HCT116 (cell line): Measurements from ENCODE around the gene ULBP2. TPM values are rescaled to one million over a fixed set of nuclear protein-coding genes. Genes with fewer than 3 reads are reported as not detected.
A peak's percentile ranks its signal among the peaks of the same experiment; 100 is the strongest.

Experiments
- ATAC-seq: fragments of 200-7000 bp; cut with Tn5 transposase; 2 replicates; pipeline ENCODE4 v1.9.1; 2020; ENCODE audit warnings: mild to moderate bottlenecking, moderate library complexity
- BruUV-seq: library from RNA; stranded (reverse); fragments of 400-500 nt; replicated peaks from 2 replicates; lab custom pipeline; 2021; lab: Mats Ljungman, UMichigan
- CTCF ChIA-PET: fragments of 300-600 bp; sonication (Branson Sonifier 250); formaldehyde crosslinking; loops from one replicate; lab custom pipeline; 2021; ENCODE audit warnings: antibody characterized with exemption; lab: Charles Lee
- POLR2A ChIA-PET: fragments of 300-600, 350-600 bp; sonication (Branson Sonifier 250); formaldehyde crosslinking; loops from one replicate; lab custom pipeline; 2021; ENCODE audit warnings: antibody characterized with exemption; lab: Charles Lee
- RAD21 ChIA-PET, 2 experiments: fragments of 300-600 bp; sonication (Branson Sonifier 250); formaldehyde crosslinking; loops; one replicate each; lab custom pipeline; 2023; ENCODE audit warnings: low total read pairs in 2 of 2; ENCODE audit not compliant: uncharacterized antibody in 2 of 2, unreplicated experiment in 2 of 2, low non-redundant PET in 1 of 2; lab: Charles Lee
- DNase-seq: peaks from one replicate; pipeline ENCODE4 v3.0.0-alpha.2; 2010; ENCODE audit warnings: low read depth, low spot score
- H2AFZ ChIP-seq: fragments of 200-600 bp; shearing (Covaris generic), sonication (generic); 2 replicates; pipeline ENCODE4 v1.6.1; 2017; ENCODE audit warnings: low read depth, mixed run types, mixed read lengths, antibody characterized with exemption, low read length; ENCODE audit not compliant: poor library complexity, severe bottlenecking
- H3K27ac ChIP-seq: 2 replicates; pipeline ENCODE4 v1.5.1; 2012; ENCODE audit warnings: low read depth, low read length
- H3K27me3 ChIP-seq: fragments of 200-600 bp; sonication (generic); 2 replicates; pipeline ENCODE4 v1.6.1; 2016; ENCODE audit warnings: mixed run types, low read length, mixed read lengths; ENCODE audit not compliant: insufficient read depth
- H3K36me3 ChIP-seq, 2 experiments: fragments of 200-500 bp in 1 of 2; fragments of 200-600 bp in 1 of 2; sonication (Bioruptor generic) in 1 of 2; sonication (generic) in 1 of 2; 2 replicates each; pipeline versions ENCODE4 v1.5.1 to v1.6.1; 2014 to 2016; ENCODE audit warnings: low read length in 2 of 2, inconsistent platforms in 1 of 2, mixed read lengths in 1 of 2, mixed run types in 1 of 2; ENCODE audit not compliant: insufficient read depth in 2 of 2, control insufficient read depth in 1 of 2
- H3K4me1 ChIP-seq, 2 experiments: fragments of 200-600 bp in 1 of 2; sonication (generic) in 1 of 2; 2 replicates each; pipeline versions ENCODE4 v1.5.1 to v1.6.1; 2012 to 2017; ENCODE audit warnings: low read length in 2 of 2, inconsistent platforms in 1 of 2, mild to moderate bottlenecking in 1 of 2, mixed read lengths in 1 of 2, mixed run types in 1 of 2, moderate library complexity in 1 of 2; ENCODE audit not compliant: insufficient read depth in 2 of 2, control insufficient read depth in 1 of 2
- H3K4me2 ChIP-seq: fragments of 200-600 bp; sonication (generic); 2 replicates; pipeline ENCODE4 v1.6.1; 2017; ENCODE audit warnings: mixed run types, low read length, mixed read lengths
- H3K4me3 ChIP-seq, 2 experiments: fragments of 200-600 bp in 1 of 2; sonication (generic) in 1 of 2; replicated peaks in 1 of 2; 2 replicates each; pipeline ENCODE4 v1.5.1; 2011 to 2016; ENCODE audit warnings: low read length in 2 of 2, control low read depth in 1 of 2, low read depth in 1 of 2, mild to moderate bottlenecking in 1 of 2, mixed read lengths in 1 of 2, mixed run types in 1 of 2
- H3K79me2 ChIP-seq: fragments of 200-600 bp; sonication (generic); 2 replicates; pipeline ENCODE4 v1.6.1; 2017; ENCODE audit warnings: mild to moderate bottlenecking, mixed run types, low read length, moderate library complexity, mixed read lengths; ENCODE audit not compliant: insufficient read depth
- H3K9ac ChIP-seq: fragments of 200-600 bp; sonication (generic); 2 replicates; pipeline ENCODE4 v1.6.1; 2016; ENCODE audit warnings: low read length, mixed read lengths
- H3K9me2 ChIP-seq: fragments of 200-600 bp; sonication (generic), shearing (Covaris generic); 2 replicates; pipeline ENCODE4 v1.6.1; 2017; ENCODE audit warnings: mixed run types, mild to moderate bottlenecking, moderate library complexity; ENCODE audit not compliant: insufficient read depth
- H3K9me3 ChIP-seq, 2 experiments: fragments of 200-500 bp in 1 of 2; fragments of 200-600 bp in 1 of 2; sonication (Bioruptor generic) in 1 of 2; sonication (generic) in 1 of 2; 2 replicates each; pipeline ENCODE4 v1.6.1; 2014 to 2017; ENCODE audit warnings: low read length in 2 of 2, mixed read lengths in 2 of 2, inconsistent platforms in 1 of 2, low read depth in 1 of 2, mild to moderate bottlenecking in 1 of 2, mixed run types in 1 of 2, moderate library complexity in 1 of 2; ENCODE audit not compliant: control insufficient read depth in 1 of 2, insufficient read depth in 1 of 2
- H4K20me1 ChIP-seq: fragments of 200-600 bp; sonication (generic), shearing (Covaris generic); 2 replicates; pipeline ENCODE4 v1.6.1; 2017; ENCODE audit warnings: mixed run types, mild to moderate bottlenecking, moderate library complexity; ENCODE audit not compliant: insufficient read depth
- ATF3 ChIP-seq: IDR thresholded peaks from 2 replicates; pipeline ENCODE4 v1.6.1; 2012
- CBX3 ChIP-seq: IDR thresholded peaks from 2 replicates; pipeline ENCODE4 v1.6.1; 2012; ENCODE audit warnings: low read depth
- CEBPB ChIP-seq: IDR thresholded peaks from 2 replicates; pipeline ENCODE4 v1.6.1; 2012; ENCODE audit warnings: low read depth
- CTCF ChIP-seq, 3 experiments: fragments of 200-600 bp in 1 of 3; sonication (generic) in 1 of 3; IDR thresholded peaks in 2 of 3; conservative IDR thresholded peaks in 1 of 3; 2 replicates each; pipeline ENCODE4 v1.5.1; 2012 to 2017; ENCODE audit warnings: low read depth in 2 of 3, low read length in 2 of 3, antibody characterized with exemption in 1 of 3, borderline replicate concordance in 1 of 3, control low read depth in 1 of 3, mild to moderate bottlenecking in 1 of 3, mixed read lengths in 1 of 3, mixed run types in 1 of 3, moderate library complexity in 1 of 3; ENCODE audit not compliant: insufficient read depth in 1 of 3
- EGR1 ChIP-seq: IDR thresholded peaks from 2 replicates; pipeline ENCODE4 v1.6.1; 2012; ENCODE audit warnings: low read depth
- ELF1 ChIP-seq: IDR thresholded peaks from 2 replicates; pipeline ENCODE4 v1.6.1; 2012; ENCODE audit warnings: low read depth, borderline replicate concordance
- EZH2phosphoT487 ChIP-seq: fragments of 200-600 bp; IDR thresholded peaks from 2 replicates; pipeline ENCODE4 v1.6.1; 2018; ENCODE audit warnings: antibody characterized with exemption, borderline replicate concordance
- JUND ChIP-seq: IDR thresholded peaks from 2 replicates; pipeline ENCODE4 v1.6.1; 2012
- MAX ChIP-seq: IDR thresholded peaks from 2 replicates; pipeline ENCODE4 v1.6.1; 2012
- POLR2A ChIP-seq: IDR thresholded peaks from 2 replicates; pipeline ENCODE4 v1.7.0; 2011; ENCODE audit warnings: borderline replicate concordance; ENCODE audit not compliant: insufficient read depth, insufficient read length; ENCODE audit errors: extremely low read depth
- POLR2AphosphoS5 ChIP-seq: IDR thresholded peaks from 2 replicates; pipeline ENCODE4 v1.6.1; 2011; ENCODE audit warnings: mild to moderate bottlenecking, low read depth, low read length, moderate library complexity
- RAD21 ChIP-seq: IDR thresholded peaks from 2 replicates; pipeline ENCODE4 v1.6.1; 2012; ENCODE audit warnings: low read depth, mild to moderate bottlenecking
- SIN3A ChIP-seq: IDR thresholded peaks from 2 replicates; pipeline ENCODE4 v1.6.1; 2012; ENCODE audit warnings: low read depth
- SP1 ChIP-seq: IDR thresholded peaks from 2 replicates; pipeline ENCODE4 v1.6.1; 2012; ENCODE audit warnings: low read depth
- SRF ChIP-seq: IDR thresholded peaks from 2 replicates; pipeline ENCODE4 v1.6.1; 2012; ENCODE audit warnings: low read depth
- TCF7L2 ChIP-seq: IDR thresholded peaks from 2 replicates; pipeline ENCODE4 v1.7.0; 2011; ENCODE audit warnings: borderline replicate concordance, inconsistent platforms; ENCODE audit not compliant: insufficient read depth, insufficient read length; ENCODE audit errors: extremely low read depth
- YY1 ChIP-seq: IDR thresholded peaks from 2 replicates; pipeline ENCODE4 v1.6.1; 2011; ENCODE audit warnings: low read length, low read depth, moderate library complexity, mild to moderate bottlenecking; ENCODE audit not compliant: insufficient replicate concordance; ENCODE audit errors: extremely low read depth
- ZBTB33 ChIP-seq: IDR thresholded peaks from 2 replicates; pipeline ENCODE4 v1.6.1; 2011; ENCODE audit warnings: mild to moderate bottlenecking, low read length, moderate library complexity; ENCODE audit not compliant: insufficient replicate concordance; ENCODE audit errors: extremely low read depth
- ZFX ChIP-seq: fragments of 450-650 bp; IDR thresholded peaks from 2 replicates; pipeline ENCODE4 v1.6.1; 2017
- ZNF274 ChIP-seq: fragments of 200-500 bp; sonication (Bioruptor generic); IDR thresholded peaks from 2 replicates; pipeline ENCODE4 v1.6.1; 2014; ENCODE audit warnings: mild to moderate bottlenecking, low read depth, low read length, inconsistent platforms
- intact Hi-C: fragments of 100-400 bp; cut with micrococcal nuclease; formaldehyde crosslinking; loops from 2 replicates; pipeline ENCODE4 v1.10.0; 2022
- total RNA-seq: library from RNA; stranded (reverse); gene quantifications from one replicate; pipeline ENCODE4 v1.2.1, GENCODE V29; 2021; ENCODE audit not compliant: unreplicated experiment

The ULBP2 gene
- total RNA-seq, 1 experiment from 2014 or later: 10.2 TPM

GRCh38 chr6:149925253-149925973, 16.4 kb upstream of the ULBP2 start:
- H3K4me2 ChIP-seq: peak overlapping the region; percentile 74
- CTCF ChIA-PET: no interaction called here
- no TSS peak for BruUV-seq
- RAD21 ChIA-PET: no interaction called here
- no peak for TF ChIP-seq ZNF274
- TF ChIP-seq MAX: no peak
- no peak for TF ChIP-seq ATF3
- no peak for TF ChIP-seq JUND
- TF ChIP-seq CBX3: no peak
- TF ChIP-seq YY1: no peak
- TF ChIP-seq EGR1: no peak
- no peak for TF ChIP-seq EZH2phosphoT487
- TF ChIP-seq TCF7L2: no peak
- TF ChIP-seq POLR2A: no peak
- TF ChIP-seq POLR2AphosphoS5: no peak
- TF ChIP-seq ZBTB33: no peak
- TF ChIP-seq SP1: no peak
- no peak for TF ChIP-seq SRF
- TF ChIP-seq ELF1: no peak
- no peak for TF ChIP-seq ZFX
- TF ChIP-seq CTCF (IDR thresholded peaks at IDR 0.05 in 2 of 3, conservative IDR thresholded peaks at IDR 0.05 in 1 of 3; ENCODE audit: borderline replicate concordance in 1 of 3, insufficient read depth in 1 of 3, low read depth in 2 of 3, low read length in 2 of 3): no peak
- no peak for TF ChIP-seq SIN3A
- no peak for TF ChIP-seq RAD21
- TF ChIP-seq CEBPB: no peak
- no peaks in the 10 kb centered on the region for H4K20me1 ChIP-seq
- no peaks in the 10 kb centered on the region for H3K9me3 ChIP-seq
- no peak overlapping the region for H3K9ac ChIP-seq
- H3K36me3 ChIP-seq: no peaks in the 10 kb centered on the region
- no peak overlapping the region for H2AFZ ChIP-seq
- H3K9me2 ChIP-seq: no peaks in the 10 kb centered on the region
- ATAC-seq (no peak), DNase-seq (no peak)
- POLR2A ChIA-PET: no interaction called here
- intact Hi-C loops: loop anchor here (5.0 kb wide), 1 partner anchor 898 kb away; no protein-coding TSS in a partner anchor
- 0 out of 2 replicates have a peak, but pooled peaks cover 4% of the 10 kb centered on the region for H3K27me3 ChIP-seq
- no peaks in the 10 kb centered on the region for H3K79me2 ChIP-seq
- no peak overlapping the region for H3K4me3 ChIP-seq
- no peak overlapping the region; the same call in 1 of the 2 replicates for H3K27ac ChIP-seq
- peaks cover 3 to 22% of the 10 kb centered on the region in 2 experiments; a peak in 3 of 4 replicates for H3K4me1 ChIP-seq
